Skeletal muscle satellite cell (primary cell): ENCODE results near the gene SHANK3.

ENCODE experiments used
- H3K27me3 ChIP-seq: 2 replicates; pipeline ENCODE4 v1.7.0; 2013; ENCODE audit warnings: low read length; ENCODE audit not compliant: control insufficient read depth, insufficient read depth
- H3K36me3 ChIP-seq: 2 replicates; pipeline ENCODE4 v1.7.0; 2013; ENCODE audit warnings: mild to moderate bottlenecking, control low read depth, low read length; ENCODE audit not compliant: insufficient read depth
- H3K4me1 ChIP-seq: 2 replicates; pipeline ENCODE4 v1.7.0; 2013; ENCODE audit warnings: low read length; ENCODE audit not compliant: control insufficient read depth, insufficient read depth
- H3K4me2 ChIP-seq: 2 replicates; pipeline ENCODE4 v1.7.0; 2013; ENCODE audit warnings: mild to moderate bottlenecking, low read length
- H3K4me3 ChIP-seq: 2 replicates; pipeline ENCODE4 v1.7.0; 2013; ENCODE audit warnings: low read length
- H3K9ac ChIP-seq: 2 replicates; pipeline ENCODE4 v1.7.0; 2013; ENCODE audit warnings: mild to moderate bottlenecking, low read depth, low read length, moderate library complexity
- H3K9me3 ChIP-seq: replicated peaks from 2 replicates; pipeline ENCODE4 v1.7.0; 2013; ENCODE audit warnings: mild to moderate bottlenecking, control low read depth, low read length

Gene SHANK3

GRCh38 chr22:50683994-50684371 lies 11.4 kb downstream of the SHANK3 start:
- no peak overlapping the region for H3K4me3 ChIP-seq

DNA sequence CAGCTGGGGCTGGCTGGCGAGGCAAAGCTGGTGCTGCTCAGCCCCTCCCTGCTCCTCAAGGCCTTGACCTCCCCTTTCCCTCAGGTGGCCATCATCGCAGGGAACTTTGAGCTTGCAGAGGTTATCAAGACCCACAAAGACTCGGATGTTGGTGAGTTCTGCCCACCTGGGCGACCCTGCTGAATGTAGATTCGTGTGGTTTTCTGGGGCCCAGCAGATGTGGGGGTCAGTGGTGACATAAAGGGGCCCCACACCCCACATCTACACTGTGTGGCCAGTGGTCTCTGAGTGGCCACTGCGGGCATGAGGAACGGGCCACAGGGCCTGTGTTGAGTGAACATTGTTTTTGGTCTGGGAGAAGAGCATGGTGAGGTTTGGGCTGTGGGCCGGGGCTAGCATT lies 11.9 kb downstream of the SHANK3 start:
- no peak overlapping the region for H3K4me2 ChIP-seq
- peaks cover 12% of the 10 kb centered on the region for H3K27me3 ChIP-seq
- no peaks in the 10 kb centered on the region for H3K9me3 ChIP-seq
- H3K4me1 ChIP-seq = peaks cover 3% of the 10 kb centered on the region
- H3K9ac ChIP-seq = no peak overlapping the region
- no peaks in the 10 kb centered on the region for H3K36me3 ChIP-seq
- H3K4me3 ChIP-seq = no peak overlapping the region

More at GRCh38 chr22:50683994-50684371, 11.4 kb downstream of the SHANK3 start:
- no peaks in the 10 kb centered on the region for H3K36me3 ChIP-seq
- peaks cover 12% of the 10 kb centered on the region for H3K27me3 ChIP-seq
- H3K4me2 ChIP-seq = no peak overlapping the region
- peaks cover 3% of the 10 kb centered on the region for H3K4me1 ChIP-seq
- no peaks in the 10 kb centered on the region for H3K9me3 ChIP-seq
- no peak overlapping the region for H3K9ac ChIP-seq

GRCh38 chr22:50684986-50685385 lies 12.4 kb downstream of the SHANK3 start:
- peaks cover 3% of the 10 kb centered on the region for H3K4me1 ChIP-seq
- no peaks in the 10 kb centered on the region for H3K9me3 ChIP-seq
- peaks cover 12% of the 10 kb centered on the region for H3K27me3 ChIP-seq
- no peak overlapping the region for H3K4me3 ChIP-seq
- no peak overlapping the region for H3K4me2 ChIP-seq
- no peaks in the 10 kb centered on the region for H3K36me3 ChIP-seq
- H3K9ac ChIP-seq = no peak overlapping the region

GRCh38 chr22:50686794-50687193 lies 14.2 kb downstream of the SHANK3 start:
- Histone ChIP-seq H3K4me2 (no peak overlapping the region), H3K9ac (no peak overlapping the region), H3K9me3 (no peaks in the 10 kb centered on the region), H3K4me1 (peaks cover 3% of the 10 kb centered on the region), H3K36me3 (no peaks in the 10 kb centered on the region), H3K4me3 (no peak overlapping the region), H3K27me3 (peaks cover 12% of the 10 kb centered on the region)

GRCh38 chr22:50687829-50688228 lies 15.2 kb downstream of the SHANK3 start:
- no peaks in the 10 kb centered on the region for H3K9me3 ChIP-seq
- H3K36me3 ChIP-seq = no peaks in the 10 kb centered on the region
- no peak overlapping the region for H3K4me3 ChIP-seq
- peaks cover 3% of the 10 kb centered on the region for H3K4me1 ChIP-seq
- H3K27me3 ChIP-seq = peaks cover 12% of the 10 kb centered on the region
- H3K4me2 ChIP-seq = no peak overlapping the region
- H3K9ac ChIP-seq = no peak overlapping the region

DNA sequence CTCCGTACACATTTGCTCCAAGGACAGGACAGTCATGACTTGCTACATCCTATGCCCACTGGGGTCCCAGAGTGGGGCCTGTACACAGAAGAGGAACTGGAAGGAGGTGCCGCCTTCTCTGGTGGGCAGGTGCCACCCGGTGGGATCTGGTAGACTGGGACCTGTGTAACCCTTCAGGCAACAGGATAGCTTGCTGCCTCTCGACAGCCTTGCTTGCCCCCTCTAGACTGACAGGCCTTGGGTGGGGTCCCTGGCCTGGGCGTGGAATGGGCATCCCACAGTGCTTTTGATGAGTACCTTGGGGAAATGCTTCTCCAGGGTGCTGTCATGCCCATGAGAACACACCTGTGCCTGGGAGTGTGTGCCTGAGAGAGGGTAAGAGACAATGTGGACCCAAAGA lies 15.8 kb downstream of the SHANK3 start:
- no peak overlapping the region for H3K4me2 ChIP-seq
- H3K4me1 ChIP-seq = peaks cover 3% of the 10 kb centered on the region
- no peak overlapping the region for H3K4me3 ChIP-seq
- no peaks in the 10 kb centered on the region for H3K9me3 ChIP-seq
- no peak overlapping the region for H3K9ac ChIP-seq
- no peaks in the 10 kb centered on the region for H3K36me3 ChIP-seq
- peaks cover 12% of the 10 kb centered on the region for H3K27me3 ChIP-seq

DNA sequence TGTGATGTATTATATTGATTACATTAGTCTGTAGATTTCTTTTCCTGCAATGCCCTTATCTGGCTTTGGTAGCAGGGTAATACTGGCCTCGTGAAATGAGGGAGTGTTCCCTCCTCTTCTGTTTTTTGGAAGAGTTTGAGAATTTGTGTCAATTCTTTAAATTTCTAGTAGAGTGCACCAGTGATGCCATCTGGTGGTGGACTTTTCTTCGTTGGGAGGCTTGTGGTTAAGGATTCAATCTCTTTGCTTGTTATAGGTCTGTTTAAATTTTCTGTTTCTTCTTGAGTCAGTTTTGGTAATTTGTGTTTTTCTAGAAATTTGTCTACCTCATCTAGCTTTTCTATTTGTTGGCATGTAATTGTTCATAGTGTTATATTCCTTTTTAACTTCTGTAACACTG lies 18.9 kb downstream of the SHANK3 start:
- Histone ChIP-seq H3K27me3 (peaks cover 12% of the 10 kb centered on the region), H3K9me3 (no peaks in the 10 kb centered on the region), H3K9ac (no peak overlapping the region)

DNA sequence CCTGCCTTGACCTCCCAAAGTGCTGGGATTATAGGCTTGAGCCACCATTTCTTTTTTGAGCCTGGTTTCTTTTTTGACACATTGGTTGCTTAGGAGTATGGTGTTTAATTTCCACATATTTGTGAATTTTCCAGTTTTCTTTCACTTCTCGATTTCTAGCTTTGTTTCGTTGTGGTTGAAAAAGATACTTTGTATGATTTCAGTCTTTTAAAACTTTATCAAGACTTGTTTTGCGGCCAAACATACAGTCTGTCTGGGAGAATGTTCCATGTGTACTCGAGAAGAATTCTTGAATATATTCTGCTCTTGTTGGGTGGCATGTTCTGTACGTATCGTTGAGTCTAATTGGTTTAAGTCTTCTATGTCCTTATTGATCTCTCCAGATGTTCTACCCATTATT lies 20.8 kb downstream of the SHANK3 start:
- Histone ChIP-seq H3K27me3 (peaks cover 7% of the 10 kb centered on the region), H3K4me1 (peaks cover 11% of the 10 kb centered on the region), H3K4me3 (no peak overlapping the region), H3K4me2 (no peak overlapping the region), H3K36me3 (no peaks in the 10 kb centered on the region), H3K9ac (no peak overlapping the region), H3K9me3 (no peaks in the 10 kb centered on the region)

More for the DNA sequence above, 18.9 kb downstream of the SHANK3 start:
- Histone ChIP-seq H3K4me1 (peaks cover under 1% of the 10 kb centered on the region), H3K4me2 (no peak overlapping the region), H3K36me3 (no peaks in the 10 kb centered on the region), H3K4me3 (no peak overlapping the region)

DNA sequence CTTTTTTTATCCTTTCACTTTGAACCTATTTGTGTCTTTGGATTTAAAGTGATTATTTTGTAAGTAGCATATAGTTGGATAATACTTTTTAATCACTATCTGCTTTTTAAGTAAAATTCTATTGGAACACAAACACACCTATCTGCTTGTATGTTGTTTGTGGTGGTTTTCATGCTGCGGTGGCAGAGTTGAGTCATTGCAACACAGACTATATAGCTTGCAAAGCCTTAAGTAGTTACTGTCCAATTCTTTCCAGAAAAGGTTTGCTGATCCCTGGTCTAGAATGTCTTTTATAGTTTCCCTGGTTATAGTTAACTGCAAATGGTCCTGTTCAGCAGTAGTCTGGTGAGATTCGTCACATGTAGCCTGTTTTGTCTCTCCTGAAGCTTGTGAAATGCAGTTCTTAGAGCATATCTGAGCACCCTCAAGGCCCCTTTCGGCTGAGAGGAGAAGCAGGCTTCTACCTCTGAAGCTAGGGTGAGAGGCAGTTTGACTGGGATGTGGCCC lies 21.5 kb downstream of the SHANK3 start:
- Histone ChIP-seq H3K4me2 (no peak overlapping the region), H3K27me3 (peaks cover 7% of the 10 kb centered on the region), H3K9me3 (no peaks in the 10 kb centered on the region)

GRCh38 chr22:50694766-50695420 lies 22.3 kb downstream of the SHANK3 start:
- peaks cover 7% of the 10 kb centered on the region for H3K27me3 ChIP-seq
- H3K36me3 ChIP-seq = no peaks in the 10 kb centered on the region
- H3K9ac ChIP-seq = no peak overlapping the region
- no peak overlapping the region for H3K4me2 ChIP-seq
- H3K4me3 ChIP-seq = no peak overlapping the region
- H3K9me3 ChIP-seq = no peaks in the 10 kb centered on the region
- peaks cover 11% of the 10 kb centered on the region for H3K4me1 ChIP-seq

More for the DNA sequence above, 21.5 kb downstream of the SHANK3 start:
- Histone ChIP-seq H3K4me1 (peaks cover 11% of the 10 kb centered on the region), H3K9ac (no peak overlapping the region), H3K4me3 (no peak overlapping the region), H3K36me3 (no peaks in the 10 kb centered on the region)

GRCh38 chr22:50695421-50696250 lies 23.0 kb downstream of the SHANK3 start:
- H3K27me3 ChIP-seq = peaks cover 7% of the 10 kb centered on the region
- no peak overlapping the region for H3K4me2 ChIP-seq
- peaks cover 11% of the 10 kb centered on the region for H3K4me1 ChIP-seq
- H3K9me3 ChIP-seq = no peaks in the 10 kb centered on the region
- H3K9ac ChIP-seq = no peak overlapping the region
- H3K4me3 ChIP-seq = no peak overlapping the region
- no peaks in the 10 kb centered on the region for H3K36me3 ChIP-seq
